HL-60 (cell line): Measurements from ENCODE around the gene DNAJC4.

ENCODE experiments used
- CTCF ChIP-seq: IDR thresholded peaks from one replicate; pipeline ENCODE4 v1.5.1; 2011; ENCODE audit warnings: low read length, control low read depth, inconsistent platforms; ENCODE audit not compliant: insufficient read depth
- POLR2AphosphoS5 ChIP-seq: IDR thresholded peaks from 2 replicates; pipeline ENCODE4 v1.6.1; 2012; ENCODE audit warnings: low read depth

GRCh38 chr11:64209563-64209843 lies 20.8 kb upstream of the DNAJC4 start:
- no peak for TF ChIP-seq CTCF
- no peak for TF ChIP-seq POLR2AphosphoS5
